ENCODE data around the gene EID2B. TPM values are rescaled to one million over a fixed set of nuclear protein-coding genes. Genes with fewer than 3 reads are reported as not detected.
A peak's percentile ranks its signal among the peaks of the same experiment; 100 is the strongest.

Gene EID2B
- polyA plus RNA-seq, 1 of the 3 experiments (the other 2 are of a cell fraction): 6.5 TPM

DNA sequence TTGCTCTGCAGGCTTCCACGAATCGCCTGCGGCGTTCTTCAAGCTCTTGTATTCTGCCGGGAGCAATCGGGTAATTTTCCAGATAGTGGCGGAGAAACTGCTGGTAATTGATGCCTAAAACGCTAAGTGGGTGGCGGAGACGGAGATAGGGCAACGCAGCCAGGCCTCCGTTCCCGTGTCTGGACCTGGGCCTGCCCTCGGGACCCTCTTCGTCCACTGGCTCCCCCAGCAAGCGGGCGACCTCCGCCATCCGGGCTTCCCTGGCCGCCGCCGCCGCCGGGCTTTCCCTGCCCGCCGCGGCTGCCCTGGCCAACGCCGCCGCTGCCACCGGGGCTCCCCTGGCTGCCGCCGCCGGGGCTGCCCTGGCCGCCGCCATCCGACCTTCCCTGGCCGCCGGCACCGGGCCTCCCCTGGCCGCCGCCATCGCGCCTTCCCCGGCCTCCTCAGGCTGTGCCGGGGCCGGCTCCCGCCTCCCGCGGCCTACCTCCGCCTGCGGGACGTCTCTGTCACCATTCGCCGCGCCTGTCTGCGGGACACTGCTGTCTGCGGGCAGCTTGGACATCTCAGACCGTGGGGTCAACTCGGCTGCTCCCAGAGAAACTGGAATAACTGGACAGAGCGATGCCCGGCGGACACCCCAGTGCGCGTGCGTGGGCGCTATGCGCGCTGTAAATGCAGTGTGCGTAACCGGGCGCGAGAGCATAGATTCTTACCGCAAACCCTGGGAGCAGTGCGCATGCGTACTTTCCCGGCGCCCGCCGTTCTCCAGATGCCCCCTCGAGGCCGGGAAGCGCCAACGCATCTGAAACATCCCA, 7.1 kb upstream of the EID2B start, which contains the start of gene EID2:
EID2 (minus strand) TSS at position 644 of the 815 bp plus-strand sequence; CDS start at position 562, 82 bp downstream.
- under 1% methylated on average over 18 of the region's 84 CpGs for WGBS (ENCODE audit: low lambda C conversion rate)
- no peaks in the 10 kb centered on the region for H3F3A ChIP-seq (replicated peaks; ENCODE audit: insufficient read depth)
- peaks cover 3 to 7% of the 10 kb centered on the region in 2 experiments; a peak in 2 of 4 replicates for H3K4me1 ChIP-seq (ENCODE audit: control insufficient read depth in 1 of 2, insufficient read depth in 2 of 2, low read depth in 1 of 2, low read length in 1 of 2)
- peak; percentile 97 for DNase-seq
- peak within 1 kb of the TSS; percentile 77 to 88 for H3K4me3 ChIP-seq (ENCODE audit: low read depth in 2 of 2, low read length in 1 of 2)
- H3K9me2 ChIP-seq: no peaks in the 10 kb centered on the region
- no peaks in the 10 kb centered on the region for H3K9me3 ChIP-seq
- ChIA-PET POLR2A (no interaction called here), CTCF (interaction anchor here (0.6 to 3.1 kb wide), 14 partner anchors 8 to 142 kb away, joined by 3 to 20 read pairs (median 3); partner anchors contain the start of genes DLL3 and RPS16)
- peak within 1 kb of the TSS; percentile 84 for H3K9ac ChIP-seq
- H3K4me2 ChIP-seq: peak within 1 kb of the TSS; percentile 81
- H4K20me1 ChIP-seq (ENCODE audit: insufficient read depth): peaks cover 7% of the 10 kb centered on the region; the same call in 1 of the 2 replicates
- no peaks in the 10 kb centered on the region for H3K36me3 ChIP-seq (replicated peaks in 1 of 2; ENCODE audit: control insufficient read depth in 1 of 2, insufficient read depth in 2 of 2, low read length in 1 of 2)
- H3K27ac ChIP-seq (ENCODE audit: low read depth in 2 of 2, low read length in 1 of 2): peak within 1 kb of the TSS; percentile 84 to 89
- no peaks in the 10 kb centered on the region; the same call in 1 of the 2 replicates for H3K27me3 ChIP-seq (ENCODE audit: insufficient read depth)
- H3K79me2 ChIP-seq (ENCODE audit: insufficient read depth): peaks cover 29% of the 10 kb centered on the region
- peak within 1 kb of the TSS; percentile 75 for H2AFZ ChIP-seq (ENCODE audit: low read depth)
- TF ChIP-seq FOXM1 (IDR thresholded peaks at IDR 0.05; ENCODE audit: low read depth) (no peak), REST (IDR thresholded peaks at IDR 0.05; ENCODE audit: low read depth, low read length) (peak; percentile 35; the same call in 1 of the 2 replicates), EZH2phosphoT487 (IDR thresholded peaks at IDR 0.05; ENCODE audit: borderline replicate concordance, low read depth) (no peak), JUND (IDR thresholded peaks at IDR 0.05) (no peak), TAF1 (IDR thresholded peaks at IDR 0.05; ENCODE audit: borderline replicate concordance, low read depth, low read length) (0 out of 2 replicates have a peak, but pooled peaks have one; percentile 45), TCF12 (IDR thresholded peaks at IDR 0.05) (no peak), USF2 (IDR thresholded peaks at IDR 0.05; ENCODE audit: borderline replicate concordance, low read depth, low read length) (no peak), RCOR1 (IDR thresholded peaks at IDR 0.05; ENCODE audit: low read length) (no peak), SIN3A (IDR thresholded peaks at IDR 0.05; ENCODE audit: borderline replicate concordance, low read depth, low read length) (0 out of 2 replicates have a peak, but pooled peaks have one; percentile 41), MAX (IDR thresholded peaks at IDR 0.05; ENCODE audit: low read depth) (peak; percentile 67; the same call in 1 of the 2 replicates), RFX5 (IDR thresholded peaks at IDR 0.05; ENCODE audit: low read length) (no peak), SMC3 (IDR thresholded peaks at IDR 0.05; ENCODE audit: low read depth, low read length) (peak; percentile 56), RAD21 (IDR thresholded peaks at IDR 0.05; ENCODE audit: low read length) (peak; percentile 62), NRF1 (IDR thresholded peaks at IDR 0.05; ENCODE audit: low read depth, low read length) (peak; percentile 93), MEF2A (IDR thresholded peaks at IDR 0.05; ENCODE audit: borderline replicate concordance, low read depth) (no peak), POLR2AphosphoS5 (IDR thresholded peaks at IDR 0.05; ENCODE audit: low read depth, low read length) (peak; percentile 88), GABPA (IDR thresholded peaks at IDR 0.05; ENCODE audit: low read depth) (no peak), YY1 (IDR thresholded peaks at IDR 0.05; ENCODE audit: low read depth) (peak; percentile 67), ELF1 (IDR thresholded peaks at IDR 0.05) (no peak), GATA2 (CRISPR knock-in tag; IDR thresholded peaks at IDR 0.05) (no peak), NFIC (IDR thresholded peaks at IDR 0.05; ENCODE audit: borderline replicate concordance) (no peak), FOXJ3 (CRISPR knock-in tag; IDR thresholded peaks at IDR 0.05) (no peak), CHD2 (IDR thresholded peaks at IDR 0.05; ENCODE audit: low read length, partially characterized antibody) (no peak), TEAD4 (IDR thresholded peaks at IDR 0.05; ENCODE audit: borderline replicate concordance, insufficient read depth) (no peak), FOSL2 (IDR thresholded peaks at IDR 0.05; ENCODE audit: borderline replicate concordance, low read depth) (no peak)
- TF ChIP-seq, protein P1, sequence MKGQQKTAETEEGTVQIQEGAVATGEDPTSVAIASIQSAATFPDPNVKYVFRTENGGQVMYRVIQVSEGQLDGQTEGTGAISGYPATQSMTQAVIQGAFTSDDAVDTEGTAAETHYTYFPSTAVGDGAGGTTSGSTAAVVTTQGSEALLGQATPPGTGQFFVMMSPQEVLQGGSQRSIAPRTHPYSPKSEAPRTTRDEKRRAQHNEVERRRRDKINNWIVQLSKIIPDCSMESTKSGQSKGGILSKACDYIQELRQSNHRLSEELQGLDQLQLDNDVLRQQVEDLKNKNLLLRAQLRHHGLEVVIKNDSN (IDR thresholded peaks at IDR 0.05; ENCODE audit: borderline replicate concordance, low read depth): no peak
- TF ChIP-seq, protein P2, sequence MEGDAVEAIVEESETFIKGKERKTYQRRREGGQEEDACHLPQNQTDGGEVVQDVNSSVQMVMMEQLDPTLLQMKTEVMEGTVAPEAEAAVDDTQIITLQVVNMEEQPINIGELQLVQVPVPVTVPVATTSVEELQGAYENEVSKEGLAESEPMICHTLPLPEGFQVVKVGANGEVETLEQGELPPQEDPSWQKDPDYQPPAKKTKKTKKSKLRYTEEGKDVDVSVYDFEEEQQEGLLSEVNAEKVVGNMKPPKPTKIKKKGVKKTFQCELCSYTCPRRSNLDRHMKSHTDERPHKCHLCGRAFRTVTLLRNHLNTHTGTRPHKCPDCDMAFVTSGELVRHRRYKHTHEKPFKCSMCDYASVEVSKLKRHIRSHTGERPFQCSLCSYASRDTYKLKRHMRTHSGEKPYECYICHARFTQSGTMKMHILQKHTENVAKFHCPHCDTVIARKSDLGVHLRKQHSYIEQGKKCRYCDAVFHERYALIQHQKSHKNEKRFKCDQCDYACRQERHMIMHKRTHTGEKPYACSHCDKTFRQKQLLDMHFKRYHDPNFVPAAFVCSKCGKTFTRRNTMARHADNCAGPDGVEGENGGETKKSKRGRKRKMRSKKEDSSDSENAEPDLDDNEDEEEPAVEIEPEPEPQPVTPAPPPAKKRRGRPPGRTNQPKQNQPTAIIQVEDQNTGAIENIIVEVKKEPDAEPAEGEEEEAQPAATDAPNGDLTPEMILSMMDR (IDR thresholded peaks at IDR 0.05): peak; percentile 70
